ENCODE measurements around the gene DRAXIN.

DNA sequence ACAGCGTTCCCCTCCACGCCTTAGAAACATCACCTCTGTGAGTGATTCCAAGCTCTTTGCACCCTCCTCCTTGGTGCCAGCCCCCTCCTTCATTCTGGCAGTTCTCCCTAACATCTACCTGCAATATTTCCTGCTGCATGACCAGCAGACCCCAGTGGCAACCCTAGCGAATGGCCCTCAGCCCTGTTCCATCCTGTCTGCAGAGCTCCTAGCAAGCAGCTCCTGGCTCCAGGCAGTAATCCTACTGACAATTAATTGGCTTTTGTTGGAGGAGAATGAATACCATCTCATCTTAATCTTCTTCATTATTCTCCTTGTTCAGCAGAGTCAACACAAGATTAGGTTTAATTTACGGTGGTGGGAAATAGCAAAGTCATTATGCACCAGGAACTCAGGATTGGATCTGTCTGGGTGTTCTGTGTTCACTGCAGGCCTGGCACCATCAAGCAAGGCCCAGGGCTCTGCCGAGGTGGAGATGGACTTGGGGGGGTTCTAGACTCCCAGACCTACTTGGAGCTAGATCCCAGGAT lies 49.7 kb upstream of the DRAXIN start:
- TF ChIP-seq RCOR1 (IDR thresholded peaks at IDR 0.05; ENCODE audit: low read length) (no peak), SMC3 (IDR thresholded peaks at IDR 0.05; ENCODE audit: low read depth, low read length) (no peak)

Data from SK-N-SH (cell line).